Transverse colon (tissue), 4 donors: Measurements from ENCODE around the gene SVIL.
"Not testable (repeated sequence)": the region's sequence is repeated elsewhere in the genome, so short reads cannot be mapped to it uniquely, and the experiment has no call there.

Experiments used
- EP300 ChIP-seq: sonication (generic); formaldehyde crosslinking; IDR thresholded peaks from one replicate; pipeline ENCODE4 v1.6.1; 2017; ENCODE audit warnings: antibody characterized with exemption, low read depth
- POLR2A ChIP-seq: fragments of 450-650 bp; IDR thresholded peaks from one replicate; pipeline ENCODE4 v1.6.1; 2016; ENCODE audit warnings: antibody characterized with exemption, mild to moderate bottlenecking, moderate library complexity
- POLR2AphosphoS5 ChIP-seq, 3 donors: sonication (generic); formaldehyde crosslinking; IDR thresholded peaks; one replicate each; pipeline ENCODE4 v1.6.1; 2016; ENCODE audit warnings: antibody characterized with exemption in 3 of 3
- TF ChIP-seq, protein P1 (sequence below), 5 experiments: fragments of 200-600 bp in 3 of 5; fragments of 450-650 bp in 2 of 5; sonication (generic) in 3 of 5; IDR thresholded peaks; 1 replicate in 2 of 5; 2 replicates in 3 of 5; pipeline ENCODE4 v1.5.1; 2016 to 2017; ENCODE audit warnings: antibody characterized with exemption in 5 of 5, inconsistent platforms in 3 of 5, mild to moderate bottlenecking in 2 of 5, moderate library complexity in 1 of 5

- TF ChIP-seq, protein P1, sequence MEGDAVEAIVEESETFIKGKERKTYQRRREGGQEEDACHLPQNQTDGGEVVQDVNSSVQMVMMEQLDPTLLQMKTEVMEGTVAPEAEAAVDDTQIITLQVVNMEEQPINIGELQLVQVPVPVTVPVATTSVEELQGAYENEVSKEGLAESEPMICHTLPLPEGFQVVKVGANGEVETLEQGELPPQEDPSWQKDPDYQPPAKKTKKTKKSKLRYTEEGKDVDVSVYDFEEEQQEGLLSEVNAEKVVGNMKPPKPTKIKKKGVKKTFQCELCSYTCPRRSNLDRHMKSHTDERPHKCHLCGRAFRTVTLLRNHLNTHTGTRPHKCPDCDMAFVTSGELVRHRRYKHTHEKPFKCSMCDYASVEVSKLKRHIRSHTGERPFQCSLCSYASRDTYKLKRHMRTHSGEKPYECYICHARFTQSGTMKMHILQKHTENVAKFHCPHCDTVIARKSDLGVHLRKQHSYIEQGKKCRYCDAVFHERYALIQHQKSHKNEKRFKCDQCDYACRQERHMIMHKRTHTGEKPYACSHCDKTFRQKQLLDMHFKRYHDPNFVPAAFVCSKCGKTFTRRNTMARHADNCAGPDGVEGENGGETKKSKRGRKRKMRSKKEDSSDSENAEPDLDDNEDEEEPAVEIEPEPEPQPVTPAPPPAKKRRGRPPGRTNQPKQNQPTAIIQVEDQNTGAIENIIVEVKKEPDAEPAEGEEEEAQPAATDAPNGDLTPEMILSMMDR (IDR thresholded peaks at IDR 0.05), result not testable (repeated sequence)
- not testable (repeated sequence) for TF ChIP-seq POLR2A; POLR2AphosphoS5 (IDR thresholded peaks at IDR 0.05); EP300
Measured at GRCh38 chr10:29570248-29570647, 64.5 kb downstream of the SVIL start.
